GM19351 (cell line): Measurements from ENCODE around the gene KLHL6.
"Not testable (repeated sequence)": the region's sequence is repeated elsewhere in the genome, so short reads cannot be mapped to it uniquely, and the experiment has no call there.

Experiments
- ATAC-seq: cut with Tn5 transposase; IDR thresholded peaks from one replicate; pipeline ENCODE4 v1.9.1; 2021; ENCODE audit warnings: mild to moderate bottlenecking, moderate library complexity; ENCODE audit not compliant: unreplicated experiment

The KLHL6 gene

DNA sequence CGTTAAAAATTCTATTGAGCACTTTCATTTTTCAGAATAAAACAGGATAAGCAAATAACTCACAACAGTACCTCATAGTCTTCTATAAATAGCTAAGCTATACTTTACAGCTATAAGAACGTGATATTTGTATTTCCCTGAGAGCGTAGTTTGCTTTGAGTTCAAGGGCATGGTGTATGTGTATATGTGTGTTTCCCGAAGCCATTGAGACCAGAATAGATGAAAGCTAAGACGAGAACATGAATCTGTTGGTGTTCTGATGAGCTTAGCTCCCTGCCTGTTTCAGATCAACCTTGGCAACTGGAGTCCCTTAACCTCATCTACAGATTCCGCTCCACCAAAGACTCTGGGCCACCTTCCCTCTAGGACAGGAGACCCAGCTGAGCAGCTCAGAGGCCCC lies 67.6 kb downstream of the KLHL6 start:
- no peak for ATAC-seq

DNA sequence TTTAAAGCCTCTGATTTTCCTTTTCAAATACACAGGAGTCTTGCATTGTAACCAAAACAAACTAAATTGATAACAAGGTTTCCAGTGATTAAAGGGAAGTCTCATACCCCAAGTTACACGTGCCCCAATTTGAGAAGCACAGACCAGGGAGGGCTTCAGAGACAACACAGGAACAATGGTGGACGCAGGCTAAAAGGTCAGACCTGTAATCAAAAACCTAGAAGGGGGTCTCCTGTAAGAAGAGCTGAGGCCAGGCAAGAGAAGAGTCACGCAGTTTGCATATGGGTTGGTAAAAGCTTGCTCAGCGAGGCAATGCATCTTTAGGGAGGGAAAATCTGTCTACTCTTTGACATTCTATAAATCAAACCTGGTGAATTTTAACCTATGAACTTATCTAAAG lies 68.5 kb downstream of the KLHL6 start:
- ATAC-seq, result no peak

DNA sequence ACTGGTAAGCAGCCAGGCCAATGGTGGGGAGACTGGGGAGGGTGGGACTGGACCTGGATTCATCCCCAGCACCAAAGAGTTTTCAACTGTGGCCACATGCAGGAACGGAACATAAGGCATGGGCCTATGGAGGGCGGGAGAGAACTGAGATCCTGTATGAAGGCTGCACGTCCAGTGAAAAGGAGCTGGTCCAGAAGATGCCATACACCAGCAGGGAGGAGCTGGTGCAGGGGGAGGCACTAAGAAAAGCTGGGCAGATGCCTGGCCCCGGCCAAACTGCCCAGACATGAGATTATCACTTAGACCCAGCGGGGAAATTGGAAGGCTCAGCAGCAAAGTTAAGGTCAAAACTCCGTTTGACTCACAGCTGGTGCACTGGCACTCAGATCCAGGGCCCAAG lies 69.0 kb downstream of the KLHL6 start:
- ATAC-seq, result no peak

DNA sequence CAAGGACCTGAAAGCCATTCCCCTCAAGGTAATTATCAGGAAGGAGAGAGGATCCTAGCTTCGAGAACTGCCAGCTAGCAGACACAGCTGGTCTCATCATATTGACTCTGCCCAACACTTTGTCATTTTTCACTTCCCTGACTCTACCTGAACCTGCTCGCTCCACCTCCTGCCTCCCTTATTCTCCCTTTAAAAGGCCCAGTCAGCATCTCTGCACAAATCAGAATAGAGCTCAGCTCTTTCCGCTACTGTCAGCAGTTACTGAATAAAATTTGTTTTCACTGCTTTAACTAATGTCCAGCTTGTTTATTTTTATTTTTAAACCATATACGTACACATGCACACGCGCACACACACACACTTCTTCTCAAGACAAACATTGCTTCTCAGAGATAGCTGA lies 69.9 kb downstream of the KLHL6 start:
- no peak for ATAC-seq

DNA sequence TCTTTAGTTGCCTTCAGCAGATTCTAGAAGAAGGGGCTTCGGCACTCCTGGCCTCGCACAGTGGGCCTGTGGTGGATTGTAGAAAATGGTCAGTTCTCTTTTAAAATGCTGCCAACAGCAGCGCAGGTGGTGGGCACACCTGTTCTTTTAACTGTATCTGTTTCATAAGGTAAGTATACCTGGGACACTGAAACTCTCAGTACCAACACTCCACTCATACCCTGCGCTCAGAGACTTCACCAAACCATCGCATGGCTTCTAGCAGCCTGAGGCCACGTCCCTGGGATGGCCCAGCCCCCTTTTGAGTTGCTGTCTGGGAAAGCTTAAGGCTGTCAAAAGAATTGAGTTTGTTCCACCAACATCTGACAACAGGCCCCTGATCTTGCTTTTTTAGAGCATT lies 70.4 kb downstream of the KLHL6 start:
- ATAC-seq, result no peak

DNA sequence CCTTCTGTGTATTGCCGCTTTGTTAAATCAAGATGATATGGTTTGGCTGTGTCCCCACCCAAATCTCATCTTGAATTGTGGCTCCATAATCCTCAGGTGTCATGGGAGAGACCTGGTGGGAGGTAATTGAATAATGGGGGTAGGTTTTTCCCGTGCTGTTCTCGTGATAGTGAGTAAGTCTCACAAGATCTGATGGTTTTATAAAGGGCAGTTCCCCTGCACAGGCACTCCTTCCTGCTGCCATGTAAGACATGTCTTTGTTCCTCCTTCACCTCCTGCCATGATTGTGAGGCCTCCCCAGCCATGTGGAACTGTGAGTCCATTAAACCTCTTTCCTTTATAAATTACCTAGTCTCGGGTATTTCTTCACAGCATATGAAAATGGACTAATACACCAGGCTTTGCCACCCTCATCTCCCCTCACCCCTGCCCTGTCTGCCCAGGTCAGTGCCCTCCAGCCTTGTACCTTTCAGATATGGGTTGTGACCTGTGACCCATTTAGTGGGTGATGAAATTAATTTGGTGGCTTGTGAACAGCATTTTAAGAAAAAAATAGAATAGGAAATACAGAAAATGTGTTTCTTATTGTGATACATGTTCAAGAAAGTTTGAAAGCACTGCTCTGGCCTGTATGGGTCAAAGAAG lies 71.0 kb downstream of the KLHL6 start:
- no peak for ATAC-seq

DNA sequence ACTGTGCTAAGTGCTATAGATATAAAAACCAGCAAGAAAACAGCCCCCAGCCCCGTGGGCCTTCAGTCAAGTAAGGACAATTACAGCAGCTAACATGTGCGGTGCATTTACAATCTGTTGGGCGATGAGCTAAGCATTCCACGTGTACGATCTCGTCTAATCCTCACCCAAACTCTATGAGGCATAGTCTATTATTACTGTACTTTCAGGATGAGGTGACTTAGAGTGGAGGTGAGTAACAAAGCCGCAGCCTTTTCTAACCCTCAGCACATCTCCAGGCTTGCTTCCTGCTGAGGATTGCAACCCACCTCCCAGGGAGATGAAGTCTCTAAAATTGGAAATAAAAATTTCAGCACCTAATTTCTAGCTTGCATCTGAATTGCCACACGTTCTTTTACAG lies 73.9 kb downstream of the KLHL6 start:
- ATAC-seq, result no peak

DNA sequence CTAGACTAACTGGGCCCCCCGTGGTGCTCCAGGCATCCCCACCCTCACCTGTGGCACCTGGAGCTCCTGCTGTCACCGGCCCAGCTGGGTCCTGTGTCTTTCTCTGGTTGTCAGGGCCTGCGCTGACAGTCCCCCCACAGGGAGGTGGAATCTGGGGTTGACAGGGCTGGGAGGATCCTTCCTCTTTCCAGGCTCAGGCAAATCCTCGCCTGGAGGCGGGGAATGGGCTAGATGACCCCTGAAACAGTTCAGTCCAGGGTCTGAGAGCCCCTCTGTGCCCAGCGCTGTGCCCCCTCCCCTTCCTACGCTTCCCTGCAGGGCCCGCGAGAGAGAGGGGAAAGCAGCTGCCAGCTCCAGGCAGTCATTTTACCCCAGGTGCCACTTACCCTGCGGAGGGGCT lies 77.0 kb downstream of the KLHL6 start:
- ATAC-seq, result no peak

DNA sequence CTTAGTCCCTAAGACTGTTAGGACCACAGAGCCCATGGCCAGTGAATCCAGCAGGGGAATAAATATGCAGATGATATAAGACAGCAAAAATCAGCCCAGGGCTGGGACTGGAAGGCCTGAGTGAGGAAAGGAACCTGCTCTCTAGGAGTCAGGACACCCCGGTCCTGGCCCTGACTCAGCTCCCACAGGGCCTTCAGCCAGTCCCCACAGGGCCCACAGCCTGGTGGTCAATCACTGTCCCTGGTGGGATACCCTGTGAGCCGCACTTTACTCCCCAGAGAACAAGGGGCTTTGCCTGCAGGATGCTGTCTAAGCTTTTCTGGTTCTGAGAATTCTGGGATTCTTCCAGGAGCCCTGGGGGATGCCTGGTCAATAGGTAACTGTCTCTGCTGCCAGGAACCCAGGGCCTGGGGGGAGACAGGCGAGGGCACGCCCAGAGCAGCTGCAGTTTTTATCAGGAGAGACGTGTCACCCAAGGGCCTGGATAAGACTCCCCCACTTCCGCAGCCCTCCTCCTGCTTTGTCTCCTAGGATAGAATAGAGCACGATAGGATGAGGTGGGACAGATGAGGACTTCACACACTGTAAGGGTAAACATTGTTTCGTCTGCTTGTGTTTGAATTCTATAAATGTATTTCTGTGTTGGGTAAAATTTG lies 77.6 kb downstream of the KLHL6 start:
- no peak for ATAC-seq

DNA sequence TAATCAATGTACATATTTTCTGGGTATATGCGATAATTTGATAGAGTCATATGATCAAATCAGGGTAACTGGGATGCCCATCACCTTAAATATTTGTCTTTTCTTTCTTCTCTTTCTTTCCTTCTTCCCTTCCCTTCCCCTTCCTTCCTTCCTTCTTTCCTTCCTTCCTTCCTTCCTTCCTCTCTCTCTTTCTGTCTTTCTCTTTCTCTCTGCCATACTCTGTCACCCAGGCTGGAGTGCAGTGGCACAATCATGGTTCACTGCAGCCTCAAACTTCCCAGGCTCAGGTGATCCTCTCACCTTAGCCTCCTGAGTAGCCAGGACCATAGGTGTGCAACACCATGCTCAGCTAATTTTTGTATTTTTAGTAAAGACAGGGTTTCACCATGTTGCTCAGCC lies 79.7 kb downstream of the KLHL6 start:
- ATAC-seq, result not testable (repeated sequence)

DNA sequence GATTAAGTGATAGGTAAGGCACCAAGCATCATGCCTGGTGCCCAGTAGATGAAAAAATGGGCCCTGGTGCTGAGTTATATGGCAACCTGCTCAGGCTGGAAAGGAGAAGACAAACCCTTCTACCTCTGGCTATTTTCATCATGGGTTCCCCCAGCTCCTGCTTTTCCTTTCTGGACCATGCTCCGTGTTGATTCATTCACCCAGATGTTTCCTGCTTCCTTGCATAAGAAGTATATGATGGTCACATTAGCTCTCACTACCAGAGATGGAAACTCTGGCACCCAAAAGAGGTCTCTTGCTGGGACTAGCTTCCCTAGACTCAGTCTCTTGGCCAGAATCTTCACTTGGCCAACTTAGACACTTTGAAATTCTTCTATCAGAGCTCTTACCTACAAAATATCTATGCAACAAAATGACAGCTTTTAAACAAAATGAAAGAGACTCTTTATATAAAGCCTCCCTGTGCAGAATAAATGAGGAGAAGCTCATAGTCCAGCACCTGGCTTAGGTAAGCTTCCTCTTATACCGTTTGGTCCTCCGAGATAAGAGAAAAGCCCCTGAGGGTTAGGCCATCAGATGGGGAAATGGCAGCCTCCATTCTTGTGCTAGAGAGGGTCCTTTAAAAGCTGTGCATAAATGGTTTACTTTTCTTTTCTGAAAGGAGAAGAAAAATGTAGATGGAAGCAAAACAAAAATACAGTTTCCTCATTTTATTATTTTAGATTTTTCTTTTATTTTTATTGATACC lies 80.3 kb downstream of the KLHL6 start:
- ATAC-seq, result no peak

DNA sequence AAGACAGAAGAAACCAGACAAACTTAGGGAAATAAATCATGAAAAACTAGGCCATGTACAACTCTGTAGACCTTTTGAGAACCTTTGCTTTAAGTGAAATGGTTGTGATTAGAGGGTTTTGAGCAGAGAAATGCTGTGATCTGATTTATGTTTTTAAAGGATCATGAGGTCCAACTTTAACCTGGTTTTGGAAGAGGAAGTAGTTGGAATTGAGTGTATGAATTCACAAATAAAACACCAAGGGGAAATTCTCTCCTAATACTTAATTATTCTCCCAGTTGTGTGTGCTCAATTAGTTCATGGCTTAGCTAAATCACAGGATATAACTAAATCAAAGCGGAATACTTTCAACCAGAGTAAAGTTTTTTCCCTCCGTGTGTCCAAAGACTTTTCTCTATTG lies 81.5 kb downstream of the KLHL6 start:
- ATAC-seq, result no peak

DNA sequence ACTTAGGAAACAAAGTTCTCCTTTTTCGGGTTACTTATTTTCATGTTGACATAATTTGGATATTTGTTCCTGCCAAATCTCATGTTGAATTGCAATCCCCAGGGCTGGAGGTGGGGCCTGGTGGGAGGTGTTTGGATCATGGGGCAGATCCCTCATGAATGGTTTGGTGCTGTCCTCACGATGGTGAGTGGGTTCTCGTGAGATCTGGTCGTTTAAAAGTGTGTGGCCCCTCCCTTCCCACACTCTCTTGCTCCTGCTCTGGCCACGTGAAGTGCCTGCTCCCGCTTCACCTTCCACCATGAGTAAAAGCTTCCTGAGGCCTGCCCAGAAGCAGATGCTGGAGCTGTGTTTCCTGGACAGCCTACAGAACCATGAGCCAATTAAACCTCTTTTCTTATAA lies 83.4 kb downstream of the KLHL6 start:
- no peak for ATAC-seq

DNA sequence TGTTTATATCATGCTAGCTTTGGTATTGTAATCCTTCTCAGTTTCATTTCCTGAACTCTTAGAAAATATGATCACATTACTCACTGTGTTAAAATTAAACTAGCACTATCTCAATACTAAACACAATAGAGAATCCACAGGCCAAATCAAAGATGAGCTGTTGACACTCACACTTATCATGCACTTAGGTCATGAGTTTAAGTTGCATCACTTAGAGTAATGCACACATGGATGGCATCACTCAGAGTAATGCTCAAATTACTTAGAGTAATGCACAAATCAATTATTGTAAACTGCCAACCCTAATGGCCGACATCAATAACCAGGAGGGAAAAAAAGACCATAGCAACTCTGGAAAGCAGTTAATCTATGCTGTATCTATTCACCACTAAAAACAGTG lies 87.1 kb downstream of the KLHL6 start:
- no peak for ATAC-seq

DNA sequence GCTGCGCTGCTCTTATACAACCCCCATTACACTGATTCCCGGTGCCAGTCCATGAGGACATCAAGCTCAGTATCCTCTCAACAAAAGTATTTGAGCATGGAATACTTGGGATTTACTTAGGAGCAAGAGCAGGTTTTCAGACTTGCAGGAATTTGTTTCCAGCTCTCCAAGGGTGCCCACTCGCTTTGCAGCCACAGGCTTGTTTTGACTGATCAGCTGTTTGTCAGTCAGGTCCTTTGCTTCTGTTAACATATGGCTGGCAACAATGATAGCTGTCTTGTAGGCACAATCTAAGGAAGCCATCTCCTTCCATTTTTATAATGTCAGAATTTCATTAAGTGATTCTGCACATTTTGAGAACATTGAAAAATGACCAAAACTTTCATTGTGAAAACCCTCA lies 88.9 kb downstream of the KLHL6 start:
- no peak for ATAC-seq

DNA sequence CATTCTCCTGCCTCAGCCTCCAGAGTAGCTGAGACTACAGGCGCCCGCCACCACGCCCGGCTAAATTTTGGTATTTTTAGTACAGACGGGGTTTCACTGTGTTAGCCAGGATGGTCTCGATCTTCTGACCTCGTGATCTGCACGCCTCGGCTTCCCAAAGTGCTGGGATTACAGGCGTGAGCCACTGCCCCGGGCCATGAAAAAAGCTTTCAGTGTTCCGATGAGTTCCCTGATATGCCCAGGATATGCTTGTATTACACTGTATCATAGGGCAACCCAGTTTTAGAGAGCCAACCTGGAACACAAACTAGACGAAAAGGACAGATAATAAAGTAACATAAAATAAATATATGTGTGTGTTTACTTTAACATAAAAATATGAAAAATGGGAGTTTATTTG lies 89.8 kb downstream of the KLHL6 start:
- ATAC-seq, result not testable (repeated sequence)

DNA sequence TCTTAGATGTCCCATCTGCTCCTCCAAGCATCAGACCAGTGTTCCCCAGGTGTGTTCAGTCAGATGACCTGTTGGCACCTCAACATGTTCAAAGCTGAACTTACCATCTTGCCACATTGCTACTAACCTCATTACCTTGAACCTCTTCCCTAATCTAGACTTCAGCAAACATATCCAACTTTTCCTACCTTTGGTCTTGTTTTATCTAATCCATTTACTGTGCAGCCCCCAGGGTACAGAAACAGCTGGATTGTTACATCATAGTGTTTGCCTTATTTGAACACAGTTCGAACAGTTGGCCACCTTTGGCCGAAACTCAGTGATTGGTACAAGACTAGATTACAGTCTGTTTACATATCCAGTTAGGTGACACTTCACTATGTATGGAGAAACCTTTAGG lies 91.0 kb downstream of the KLHL6 start:
- ATAC-seq, result no peak

DNA sequence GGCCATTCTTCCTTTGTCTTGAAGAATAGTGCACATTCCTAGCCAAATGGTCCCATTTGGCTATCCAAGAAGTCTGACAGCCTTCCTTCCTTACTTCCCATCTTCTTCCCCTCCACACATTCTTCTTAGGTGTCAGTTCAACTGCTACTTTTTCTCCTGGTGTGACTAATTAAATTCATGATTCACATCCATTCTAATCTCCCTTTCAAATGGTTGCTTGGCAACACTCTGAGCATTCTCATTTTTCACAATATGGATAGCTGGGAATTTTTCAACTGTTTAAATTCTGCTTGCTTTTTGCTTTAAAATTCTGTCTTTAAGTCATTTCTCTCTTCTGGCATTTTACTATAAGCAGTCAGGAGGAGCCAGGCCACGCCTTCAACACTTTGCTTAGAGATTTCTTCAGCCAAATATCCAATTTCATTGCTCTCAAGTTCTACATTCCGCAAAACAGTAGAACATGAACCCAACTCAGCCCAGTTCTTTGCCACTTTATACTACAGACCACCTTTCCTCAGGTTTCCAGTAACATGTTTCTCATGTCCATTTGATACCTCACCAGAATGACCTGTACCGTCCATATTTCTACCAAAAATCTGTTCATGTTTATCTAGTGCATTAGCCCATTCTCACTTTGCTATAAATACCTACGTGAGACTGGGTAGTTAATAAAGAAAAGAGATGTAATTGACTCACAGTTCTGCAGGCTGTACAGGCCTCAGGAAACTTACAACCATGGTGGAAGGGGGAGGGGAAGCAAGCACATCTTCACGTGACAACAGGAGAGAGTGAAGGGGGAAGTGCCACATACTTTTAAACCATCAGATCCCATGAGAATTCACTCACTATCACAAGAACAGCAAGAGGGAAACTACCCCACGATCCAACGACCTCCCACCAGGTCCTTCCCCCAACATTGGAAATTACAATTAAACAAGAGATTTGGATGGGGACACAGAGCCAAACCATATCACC lies 95.1 kb downstream of the KLHL6 start:
- ATAC-seq, result no peak

DNA sequence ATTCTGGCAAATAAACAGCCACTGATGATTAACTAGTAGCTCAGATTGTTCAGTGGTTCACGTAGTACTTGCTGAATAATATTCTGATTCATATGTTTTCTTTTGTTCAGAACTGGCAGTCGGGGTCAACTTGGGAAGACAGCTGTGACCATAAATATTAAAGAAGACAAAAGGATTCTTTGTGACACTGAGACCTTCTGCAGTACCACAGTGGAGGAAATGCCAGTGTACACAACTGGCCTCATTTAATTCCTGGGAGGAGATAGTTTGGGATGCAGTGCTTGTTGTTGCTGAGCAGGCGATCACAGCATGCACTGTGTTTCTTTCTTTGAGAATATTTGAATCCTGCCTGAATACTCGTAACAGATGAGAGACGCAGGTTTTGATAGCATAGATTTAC lies 100.4 kb downstream of the KLHL6 start:
- no peak for ATAC-seq

DNA sequence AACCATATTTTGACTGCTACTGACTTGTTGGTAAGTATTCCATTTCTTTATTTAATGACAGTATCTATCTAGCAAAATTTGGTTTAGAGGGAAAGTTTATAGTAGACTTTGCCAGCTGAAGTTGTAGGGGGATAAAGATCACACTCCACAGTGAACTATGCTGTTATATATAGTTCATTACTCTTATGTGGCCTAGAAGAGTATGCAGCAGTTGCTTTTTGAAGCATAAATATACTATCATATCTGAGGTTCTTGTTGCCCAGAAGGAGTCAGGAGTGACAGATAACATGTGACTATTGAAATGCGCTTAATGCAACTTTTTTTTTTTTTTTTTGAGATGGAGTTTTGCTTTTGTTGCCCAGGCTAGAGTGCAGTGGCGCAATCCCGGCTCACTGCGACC lies 101.4 kb downstream of the KLHL6 start:
- no peak for ATAC-seq

DNA sequence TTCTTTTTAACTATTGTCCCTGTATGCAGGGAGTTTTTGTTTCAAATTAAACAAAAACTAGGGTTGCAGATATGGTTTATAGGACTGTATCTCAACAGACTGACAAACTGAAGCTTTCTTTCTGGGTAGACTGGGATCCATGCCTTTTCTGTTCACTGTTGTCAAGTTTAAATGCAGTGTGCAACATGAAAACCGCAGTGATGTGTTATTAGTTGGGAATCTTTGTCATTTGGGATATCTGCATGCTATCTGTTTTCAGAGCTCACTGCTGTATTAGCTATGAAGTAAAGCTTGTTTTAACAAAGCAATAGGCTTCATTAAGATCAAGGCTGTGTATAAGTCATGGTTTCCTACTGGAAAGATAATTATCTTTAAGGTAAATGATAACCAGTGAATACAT lies 105.7 kb downstream of the KLHL6 start:
- no peak for ATAC-seq
